Left lung (tissue), 10 donors: Measurements from ENCODE around the gene PPT1. TPM values are rescaled to one million over a fixed set of nuclear protein-coding genes. Genes with fewer than 3 reads are reported as not detected.
A peak's percentile ranks its signal among the peaks of the same experiment; 100 is the strongest.
"Not testable (repeated sequence)": the region's sequence is repeated elsewhere in the genome, so short reads cannot be mapped to it uniquely, and the experiment has no call there.

Experiments
- ATAC-seq: fragments of 200-7000 bp; cut with Tn5 transposase; one replicate; pipeline ENCODE4 v1.9.1; 2020; ENCODE audit warnings: moderate library complexity
- DNase-seq, 4 donors: peaks; one replicate each; pipeline ENCODE4 v3.0.0-alpha.2; 2013 to 2020
- H3K27ac ChIP-seq, 2 donors: fragments of 200-600 bp; sonication (generic) in 1 of 2; one replicate each; pipeline versions ENCODE4 v1.5.0 to v1.8.0; 2020 to 2021
- H3K27me3 ChIP-seq, 2 donors: fragments of 200-600 bp; sonication (generic) in 1 of 2; one replicate each; pipeline versions ENCODE4 v1.5.0 to v1.8.0; 2020 to 2021
- H3K36me3 ChIP-seq, 2 donors: fragments of 200-600 bp; sonication (generic) in 1 of 2; one replicate each; pipeline versions ENCODE4 v1.5.0 to v1.8.0; 2020 to 2021
- H3K4me1 ChIP-seq, 2 donors: fragments of 200-600 bp; one replicate each; pipeline ENCODE4 v1.8.0; 2021
- H3K4me3 ChIP-seq, 2 donors: fragments of 200-600 bp; sonication (generic) in 1 of 2; one replicate each; pipeline versions ENCODE4 v1.5.0 to v1.8.0; 2020 to 2021; ENCODE audit warnings: mild to moderate bottlenecking in 1 of 2
- H3K9me3 ChIP-seq, 2 donors: fragments of 200-600 bp; sonication (generic) in 1 of 2; one replicate each; pipeline versions ENCODE4 v1.5.0 to v1.8.0; 2020 to 2021
- CTCF ChIP-seq, 2 donors: fragments of 200-600 bp; sonication (generic) in 1 of 2; IDR thresholded peaks; one replicate each; pipeline versions ENCODE4 v1.5.0 to v1.8.0; 2021; ENCODE audit warnings: antibody characterized with exemption in 2 of 2
- intact Hi-C, 2 donors: fragments of 100-400 bp; cut with DNase I; formaldehyde crosslinking; loops; one replicate each; pipeline versions ENCODE4 v1.11.2 to v1.14.2; 2022
- polyA plus RNA-seq, 6 donors: library from polyadenylated mRNA; unstranded; fragments of 120-200 nt; gene quantifications; one replicate each; pipeline ENCODE4 v1.2.1, GENCODE V29; 2013; ENCODE audit not compliant: insufficient read length in 6 of 6
- total RNA-seq, 2 donors: library from RNA; stranded (reverse); fragmentation: NEBNext Ultra II Directional; extraction: Animal tissue kit (Norgen Biotek cat#: 25700); gene quantifications; one replicate each; pipeline ENCODE4 v1.2.1, GENCODE V29; 2021
- donor health status: DM: no; HTN: yes; CAD: no.
- donor health status: DM: no; HTN: no; CAD: no.

Gene PPT1
- total and polyA plus RNA-seq, 8 donors, result 87.3 to 195 (median 99.8) TPM

DNA sequence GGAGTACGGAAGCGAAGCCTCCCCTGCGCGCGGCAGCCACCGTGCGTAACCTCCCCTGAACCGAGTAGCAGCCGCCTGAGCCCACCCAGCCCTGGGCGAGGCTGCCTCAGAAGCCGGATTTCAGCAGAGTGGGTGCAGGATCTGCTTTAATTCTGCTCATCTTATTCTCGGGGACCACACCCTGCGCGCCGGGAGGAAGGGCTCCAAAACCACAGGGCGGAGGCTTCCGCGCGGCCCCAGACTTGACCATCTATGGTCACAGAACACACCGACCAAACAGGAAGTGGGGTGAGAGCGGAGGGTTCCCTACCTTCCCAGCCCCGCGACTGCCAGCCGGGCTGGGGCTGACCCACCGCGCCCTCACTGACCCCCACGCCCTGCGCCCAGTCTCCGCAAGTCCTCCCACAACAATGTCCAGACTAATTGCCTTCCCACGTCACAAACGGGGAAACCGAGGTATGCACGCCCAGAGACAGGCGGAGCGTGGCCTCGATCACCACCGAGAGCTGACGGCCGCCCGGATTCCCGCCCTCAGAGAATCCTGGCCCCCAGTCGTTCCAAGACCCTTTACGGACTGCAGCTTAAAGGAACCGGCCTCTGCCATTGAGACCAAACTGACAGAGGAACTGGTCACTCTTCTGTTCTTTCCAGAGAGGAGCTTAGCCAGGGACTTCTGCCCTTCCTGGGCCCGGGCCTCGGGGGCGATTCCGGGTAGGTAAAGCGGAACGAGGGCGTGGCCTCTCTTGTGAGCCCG is 57.1 kb downstream of the PPT1 start:
- Histone ChIP-seq H3K36me3 (peaks cover 0 to 5% of the 10 kb centered on the region in 2 donors), H3K4me1 (peaks cover 43 to 75% of the 10 kb centered on the region in 2 donors), H3K9me3 (no peaks in the 10 kb centered on the region), H3K4me3 (peak overlapping the region; percentile 97 to 99), H3K27me3 (no peaks in the 10 kb centered on the region), H3K27ac (peak overlapping the region; percentile 99)
- peak; percentile 59 to 97 (median 79) for DNase-seq
- ATAC-seq, result peak; percentile 77
- TF ChIP-seq CTCF (IDR thresholded peaks at IDR 0.05), result no peak
- intact Hi-C loops, result no loop called here

DNA sequence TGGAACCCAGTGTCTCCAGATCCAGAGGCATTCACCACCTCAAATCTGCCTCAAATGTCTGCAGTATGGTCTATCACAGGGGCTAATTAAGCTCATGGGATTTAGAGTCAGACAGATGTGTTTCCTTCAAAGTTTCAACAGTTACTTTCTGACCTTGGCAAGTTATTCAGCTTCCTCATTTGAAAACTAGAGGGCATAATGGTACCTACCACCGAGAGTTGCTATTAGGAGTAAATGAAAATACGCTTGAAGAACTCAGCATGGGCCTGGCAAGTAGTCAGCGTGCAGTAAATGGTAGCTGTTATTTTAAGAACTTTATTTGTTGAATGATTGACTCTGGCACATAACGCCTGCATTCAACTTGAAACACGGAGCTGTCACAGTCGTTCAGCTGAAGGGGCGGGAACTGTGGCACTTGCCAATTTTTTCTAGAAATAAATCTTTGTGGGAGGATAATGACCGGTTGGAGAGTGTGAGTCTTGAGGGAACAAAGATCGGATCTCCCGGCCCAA is 57.8 kb downstream of the PPT1 start:
- Histone ChIP-seq H3K36me3 (no peaks in the 10 kb centered on the region), H3K27me3 (no peaks in the 10 kb centered on the region), H3K4me3 (peak overlapping the region; percentile 97 to 99), H3K4me1 (peaks cover 43 to 75% of the 10 kb centered on the region in 2 donors), H3K9me3 (no peaks in the 10 kb centered on the region), H3K27ac (peak overlapping the region; percentile 99)
- DNase-seq, result peak in 1 of 4 donors; percentile 49
- peak; percentile 2 for ATAC-seq
- no peak for TF ChIP-seq CTCF (IDR thresholded peaks at IDR 0.05)
- intact Hi-C loops, result no loop called here

- H3K27ac ChIP-seq, result peak overlapping the region; percentile 99
- H3K36me3 ChIP-seq, result no peaks in the 10 kb centered on the region
- peaks cover 39 to 74% of the 10 kb centered on the region in 2 donors for H3K4me1 ChIP-seq
- H3K4me3 ChIP-seq, result no peak overlapping the region
- TF ChIP-seq CTCF (IDR thresholded peaks at IDR 0.05), result no peak
- H3K27me3 ChIP-seq, result no peaks in the 10 kb centered on the region
- no peaks in the 10 kb centered on the region for H3K9me3 ChIP-seq
- intact Hi-C loops, result no loop called here
- no peak for ATAC-seq
- no peak for DNase-seq
Measured at GRCh38 chr1:40038697-40039096, 58.4 kb downstream of the PPT1 start.

DNA sequence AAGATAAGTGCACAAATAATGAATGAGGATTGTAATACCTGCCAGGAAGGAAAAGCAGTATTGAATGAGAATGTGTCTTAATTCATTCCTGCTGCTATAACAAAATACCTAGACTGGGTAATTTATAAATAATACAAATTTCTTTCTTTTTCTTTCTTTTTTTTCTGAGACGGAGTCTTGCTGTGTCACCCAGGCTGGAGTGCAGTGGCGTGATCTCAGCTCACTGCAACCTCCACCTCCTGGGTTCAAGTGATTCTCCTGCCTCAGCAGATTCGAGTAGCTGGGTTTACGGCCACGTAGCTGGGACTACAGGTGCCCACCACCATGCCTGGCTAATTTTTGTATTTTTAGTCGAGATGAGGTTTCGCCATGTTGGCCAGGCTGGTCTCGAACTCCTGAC is 59.8 kb downstream of the PPT1 start:
- DNase-seq, ATAC-seq, H3K4me3 ChIP-seq, intact Hi-C loops, H3K27me3 ChIP-seq, H3K9me3 ChIP-seq, H3K36me3 ChIP-seq: not testable (repeated sequence)
- Histone ChIP-seq H3K4me1 (peaks cover 25 to 63% of the 10 kb centered on the region in 2 donors), H3K27ac (peak overlapping the region in 1 of 2 donors; percentile 57)

DNA sequence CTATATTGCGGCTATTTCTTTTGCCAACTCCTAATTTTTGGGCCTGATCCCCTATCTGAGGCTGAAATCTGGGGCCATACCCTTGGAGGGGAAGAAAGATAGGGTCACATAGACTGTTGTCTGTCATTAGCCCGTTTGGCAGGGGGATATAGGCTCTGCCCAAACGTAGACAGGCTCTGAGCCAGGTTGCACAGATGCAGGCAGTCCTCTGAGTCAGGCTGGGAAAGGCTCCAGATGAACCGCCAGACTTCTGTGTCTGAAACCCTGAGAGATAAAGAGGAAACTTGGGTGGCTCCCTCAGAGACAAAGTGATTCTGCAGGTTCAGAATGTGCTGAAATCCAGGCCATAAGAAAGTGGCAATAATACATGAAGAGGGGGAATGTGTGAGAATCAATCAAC is 60.5 kb downstream of the PPT1 start:
- DNase-seq, result peak in 2 of 4 donors; percentile 46 to 59
- H3K4me1 ChIP-seq, result peaks cover 19 to 59% of the 10 kb centered on the region in 2 donors
- no peak for ATAC-seq

More for the DNA sequence above, 60.5 kb downstream of the PPT1 start:
- H3K27ac ChIP-seq, result peak overlapping the region in 1 of 2 donors; percentile 57
- no peaks in the 10 kb centered on the region for H3K36me3 ChIP-seq
- H3K27me3 ChIP-seq, result no peaks in the 10 kb centered on the region
- H3K4me3 ChIP-seq, result no peak overlapping the region
- H3K9me3 ChIP-seq, result no peaks in the 10 kb centered on the region
- intact Hi-C loops, result no loop called here
- TF ChIP-seq CTCF (IDR thresholded peaks at IDR 0.05), result no peak
